Measurements from ENCODE around the gene SLC26A11.

The SLC26A11 gene

DNA sequence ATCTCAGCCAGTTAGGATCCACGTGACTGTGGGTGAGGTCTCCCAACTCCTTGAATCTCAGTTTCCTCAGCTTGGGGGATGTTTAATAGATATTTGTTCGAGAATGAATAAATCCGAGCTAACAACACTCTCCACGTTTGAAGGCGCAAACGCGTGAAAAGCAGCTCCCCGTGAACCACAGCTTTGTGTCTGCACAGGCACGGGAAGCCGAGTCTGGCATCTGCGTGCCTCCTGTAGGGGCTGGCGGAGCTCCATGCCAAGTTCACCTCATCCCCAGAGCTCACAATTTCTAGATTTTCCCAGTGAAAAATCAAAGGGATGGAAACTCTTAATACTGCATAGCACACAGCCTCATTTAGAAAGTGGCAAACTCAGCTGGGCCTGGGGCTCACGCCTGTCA lies 14.4 kb upstream of the SLC26A11 start:
- TF ChIP-seq ZFP3 (CRISPR knock-in tag; IDR thresholded peaks at IDR 0.05) (no peak), GLIS3 (CRISPR knock-in tag; IDR thresholded peaks at IDR 0.05) (no peak), OSR1 (CRISPR knock-in tag; IDR thresholded peaks at IDR 0.05) (no peak), ZFP30 (CRISPR knock-in tag; IDR thresholded peaks at IDR 0.05) (no peak), BACH2 (CRISPR knock-in tag; IDR thresholded peaks at IDR 0.05; ENCODE audit: borderline replicate concordance) (no peak), CSDC2 (CRISPR knock-in tag; IDR thresholded peaks at IDR 0.05) (no peak), TOX (CRISPR knock-in tag; IDR thresholded peaks at IDR 0.05; ENCODE audit: borderline replicate concordance) (no peak), ZC3H10 (CRISPR knock-in tag; IDR thresholded peaks at IDR 0.05) (no peak), ZNF70 (CRISPR knock-in tag; IDR thresholded peaks at IDR 0.05) (no peak)
- TF ChIP-seq, protein P1, sequence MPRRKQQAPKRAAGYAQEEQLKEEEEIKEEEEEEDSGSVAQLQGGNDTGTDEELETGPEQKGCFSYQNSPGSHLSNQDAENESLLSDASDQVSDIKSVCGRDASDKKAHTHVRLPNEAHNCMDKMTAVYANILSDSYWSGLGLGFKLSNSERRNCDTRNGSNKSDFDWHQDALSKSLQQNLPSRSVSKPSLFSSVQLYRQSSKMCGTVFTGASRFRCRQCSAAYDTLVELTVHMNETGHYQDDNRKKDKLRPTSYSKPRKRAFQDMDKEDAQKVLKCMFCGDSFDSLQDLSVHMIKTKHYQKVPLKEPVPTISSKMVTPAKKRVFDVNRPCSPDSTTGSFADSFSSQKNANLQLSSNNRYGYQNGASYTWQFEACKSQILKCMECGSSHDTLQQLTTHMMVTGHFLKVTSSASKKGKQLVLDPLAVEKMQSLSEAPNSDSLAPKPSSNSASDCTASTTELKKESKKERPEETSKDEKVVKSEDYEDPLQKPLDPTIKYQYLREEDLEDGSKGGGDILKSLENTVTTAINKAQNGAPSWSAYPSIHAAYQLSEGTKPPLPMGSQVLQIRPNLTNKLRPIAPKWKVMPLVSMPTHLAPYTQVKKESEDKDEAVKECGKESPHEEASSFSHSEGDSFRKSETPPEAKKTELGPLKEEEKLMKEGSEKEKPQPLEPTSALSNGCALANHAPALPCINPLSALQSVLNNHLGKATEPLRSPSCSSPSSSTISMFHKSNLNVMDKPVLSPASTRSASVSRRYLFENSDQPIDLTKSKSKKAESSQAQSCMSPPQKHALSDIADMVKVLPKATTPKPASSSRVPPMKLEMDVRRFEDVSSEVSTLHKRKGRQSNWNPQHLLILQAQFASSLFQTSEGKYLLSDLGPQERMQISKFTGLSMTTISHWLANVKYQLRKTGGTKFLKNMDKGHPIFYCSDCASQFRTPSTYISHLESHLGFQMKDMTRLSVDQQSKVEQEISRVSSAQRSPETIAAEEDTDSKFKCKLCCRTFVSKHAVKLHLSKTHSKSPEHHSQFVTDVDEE (CRISPR knock-in tag; IDR thresholded peaks at IDR 0.05), result no peak
- TF ChIP-seq, protein P2, sequence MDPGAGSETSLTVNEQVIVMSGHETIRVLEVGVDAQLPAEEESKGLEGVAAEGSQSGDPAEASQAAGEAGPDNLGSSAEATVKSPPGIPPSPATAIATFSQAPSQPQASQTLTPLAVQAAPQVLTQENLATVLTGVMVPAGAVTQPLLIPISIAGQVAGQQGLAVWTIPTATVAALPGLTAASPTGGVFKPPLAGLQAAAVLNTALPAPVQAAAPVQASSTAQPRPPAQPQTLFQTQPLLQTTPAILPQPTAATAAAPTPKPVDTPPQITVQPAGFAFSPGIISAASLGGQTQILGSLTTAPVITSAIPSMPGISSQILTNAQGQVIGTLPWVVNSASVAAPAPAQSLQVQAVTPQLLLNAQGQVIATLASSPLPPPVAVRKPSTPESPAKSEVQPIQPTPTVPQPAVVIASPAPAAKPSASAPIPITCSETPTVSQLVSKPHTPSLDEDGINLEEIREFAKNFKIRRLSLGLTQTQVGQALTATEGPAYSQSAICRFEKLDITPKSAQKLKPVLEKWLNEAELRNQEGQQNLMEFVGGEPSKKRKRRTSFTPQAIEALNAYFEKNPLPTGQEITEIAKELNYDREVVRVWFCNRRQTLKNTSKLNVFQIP (CRISPR knock-in tag; IDR thresholded peaks at IDR 0.05; ENCODE audit: borderline replicate concordance, low read depth), result no peak
- no peak for ATAC-seq

DNA sequence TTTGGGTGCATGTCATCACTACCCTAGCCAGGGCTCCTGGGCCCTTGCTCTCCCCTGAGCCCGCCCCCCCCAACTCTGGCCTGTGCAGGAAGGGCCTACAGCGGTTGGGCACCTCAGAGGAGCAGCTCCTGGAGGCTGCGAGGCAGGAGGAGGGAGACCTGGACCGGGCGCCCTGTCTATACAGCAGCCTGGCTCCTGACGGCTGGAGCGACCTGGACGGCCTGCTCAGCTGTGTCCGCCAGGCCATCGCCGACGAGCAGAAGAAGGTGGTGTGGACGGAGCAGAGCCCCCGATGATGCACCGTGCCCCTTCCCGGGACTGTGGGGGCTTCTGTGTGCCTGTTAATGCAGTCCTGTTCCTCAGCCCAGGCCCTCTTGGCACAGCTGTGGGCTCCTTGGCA lies 12.2 kb upstream of the SLC26A11 start:
- ATAC-seq, result no peak; the same call in 1 of the 3 replicates
- no peak for TF ChIP-seq CSDC2 (CRISPR knock-in tag; IDR thresholded peaks at IDR 0.05)
- no peak for TF ChIP-seq ZNF70 (CRISPR knock-in tag; IDR thresholded peaks at IDR 0.05)
- TF ChIP-seq, protein P2 (CRISPR knock-in tag; IDR thresholded peaks at IDR 0.05; ENCODE audit: borderline replicate concordance, low read depth), result no peak
- TF ChIP-seq TCF4 (CRISPR knock-in tag; IDR thresholded peaks at IDR 0.05; ENCODE audit: borderline replicate concordance), result no peak
- TF ChIP-seq ZFP30 (CRISPR knock-in tag; IDR thresholded peaks at IDR 0.05), result no peak
- TF ChIP-seq OSR1 (CRISPR knock-in tag; IDR thresholded peaks at IDR 0.05), result no peak
- TF ChIP-seq ZC3H10 (CRISPR knock-in tag; IDR thresholded peaks at IDR 0.05), result no peak
- no peak for TF ChIP-seq ARNTL (CRISPR knock-in tag; IDR thresholded peaks at IDR 0.05; ENCODE audit: borderline replicate concordance, low read depth)

DNA sequence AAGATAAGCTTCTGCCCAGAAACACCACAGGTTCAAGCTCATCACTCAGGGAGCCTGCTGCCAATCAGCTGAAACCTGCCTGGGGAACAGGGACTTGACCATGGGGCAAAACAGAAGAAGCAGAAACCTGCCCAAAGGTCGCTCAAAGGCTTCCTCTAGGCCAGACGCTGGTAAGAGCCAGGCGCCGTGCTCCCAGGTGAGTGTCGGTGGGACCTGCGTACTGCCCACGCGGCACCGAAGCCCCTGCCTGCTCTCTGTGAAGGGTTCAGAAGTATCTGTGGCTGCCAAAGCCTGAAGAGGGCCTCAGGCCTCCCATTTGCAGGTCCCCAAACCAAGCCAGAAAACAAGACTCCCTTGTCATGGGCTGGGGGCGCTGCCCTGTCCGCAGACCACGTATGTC lies 10.5 kb upstream of the SLC26A11 start:
- ATAC-seq, result no peak

DNA sequence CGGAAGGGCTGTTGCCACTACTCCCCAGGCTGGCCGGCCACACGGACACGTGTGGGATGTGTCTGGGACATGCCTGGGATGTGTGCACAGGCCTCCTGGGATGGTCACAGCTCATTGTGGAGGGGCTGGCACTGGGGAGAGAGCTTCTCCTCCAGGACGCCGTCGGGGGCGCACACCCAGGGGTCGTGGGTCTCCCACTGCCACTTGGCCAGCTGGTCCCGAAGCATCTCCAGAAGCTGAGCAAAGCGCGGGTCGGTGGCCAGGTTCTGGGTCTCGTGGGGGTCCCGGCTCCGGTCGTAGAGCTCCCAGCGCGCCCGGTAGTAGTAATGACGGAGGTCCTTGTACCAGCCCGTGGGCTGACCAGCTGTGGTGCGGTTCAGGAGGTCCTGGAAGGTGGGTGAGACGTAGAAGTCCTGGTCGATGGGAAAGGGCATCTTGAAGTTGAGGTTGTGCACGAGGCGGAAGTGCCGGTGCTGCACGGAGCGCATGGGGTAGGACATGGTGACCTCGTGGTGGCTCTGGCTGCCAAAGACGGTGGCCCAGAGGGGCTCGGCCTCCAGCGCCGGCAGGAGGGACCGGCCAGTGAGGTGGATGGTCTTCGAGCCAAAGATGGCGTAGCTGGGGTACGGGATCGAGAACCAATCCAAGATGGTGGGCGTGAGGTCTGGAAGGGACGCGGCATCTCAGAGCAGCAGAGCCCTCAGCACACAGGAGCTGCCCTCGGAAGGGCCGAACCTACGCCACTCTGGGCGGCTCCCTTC lies 9.7 kb upstream of the SLC26A11 start:
- no peak for ATAC-seq
- TF ChIP-seq, protein P1 (CRISPR knock-in tag; IDR thresholded peaks at IDR 0.05), result no peak
- TF ChIP-seq GLIS3 (CRISPR knock-in tag; IDR thresholded peaks at IDR 0.05) (no peak), PPARA (CRISPR knock-in tag; IDR thresholded peaks at IDR 0.05; ENCODE audit: borderline replicate concordance) (no peak), TOX (CRISPR knock-in tag; IDR thresholded peaks at IDR 0.05; ENCODE audit: borderline replicate concordance) (no peak), ESRRG (CRISPR knock-in tag; IDR thresholded peaks at IDR 0.05) (no peak), ZC3H10 (CRISPR knock-in tag; IDR thresholded peaks at IDR 0.05) (no peak)
- TF ChIP-seq, protein P3, sequence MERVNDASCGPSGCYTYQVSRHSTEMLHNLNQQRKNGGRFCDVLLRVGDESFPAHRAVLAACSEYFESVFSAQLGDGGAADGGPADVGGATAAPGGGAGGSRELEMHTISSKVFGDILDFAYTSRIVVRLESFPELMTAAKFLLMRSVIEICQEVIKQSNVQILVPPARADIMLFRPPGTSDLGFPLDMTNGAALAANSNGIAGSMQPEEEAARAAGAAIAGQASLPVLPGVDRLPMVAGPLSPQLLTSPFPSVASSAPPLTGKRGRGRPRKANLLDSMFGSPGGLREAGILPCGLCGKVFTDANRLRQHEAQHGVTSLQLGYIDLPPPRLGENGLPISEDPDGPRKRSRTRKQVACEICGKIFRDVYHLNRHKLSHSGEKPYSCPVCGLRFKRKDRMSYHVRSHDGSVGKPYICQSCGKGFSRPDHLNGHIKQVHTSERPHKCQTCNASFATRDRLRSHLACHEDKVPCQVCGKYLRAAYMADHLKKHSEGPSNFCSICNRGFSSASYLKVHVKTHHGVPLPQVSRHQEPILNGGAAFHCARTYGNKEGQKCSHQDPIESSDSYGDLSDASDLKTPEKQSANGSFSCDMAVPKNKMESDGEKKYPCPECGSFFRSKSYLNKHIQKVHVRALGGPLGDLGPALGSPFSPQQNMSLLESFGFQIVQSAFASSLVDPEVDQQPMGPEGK (CRISPR knock-in tag; IDR thresholded peaks at IDR 0.05; ENCODE audit: borderline replicate concordance), result no peak

More for the DNA sequence above, 10.5 kb upstream of the SLC26A11 start:
- TF ChIP-seq, protein P2 (CRISPR knock-in tag; IDR thresholded peaks at IDR 0.05; ENCODE audit: borderline replicate concordance, low read depth), result no peak
- TF ChIP-seq, protein P4, sequence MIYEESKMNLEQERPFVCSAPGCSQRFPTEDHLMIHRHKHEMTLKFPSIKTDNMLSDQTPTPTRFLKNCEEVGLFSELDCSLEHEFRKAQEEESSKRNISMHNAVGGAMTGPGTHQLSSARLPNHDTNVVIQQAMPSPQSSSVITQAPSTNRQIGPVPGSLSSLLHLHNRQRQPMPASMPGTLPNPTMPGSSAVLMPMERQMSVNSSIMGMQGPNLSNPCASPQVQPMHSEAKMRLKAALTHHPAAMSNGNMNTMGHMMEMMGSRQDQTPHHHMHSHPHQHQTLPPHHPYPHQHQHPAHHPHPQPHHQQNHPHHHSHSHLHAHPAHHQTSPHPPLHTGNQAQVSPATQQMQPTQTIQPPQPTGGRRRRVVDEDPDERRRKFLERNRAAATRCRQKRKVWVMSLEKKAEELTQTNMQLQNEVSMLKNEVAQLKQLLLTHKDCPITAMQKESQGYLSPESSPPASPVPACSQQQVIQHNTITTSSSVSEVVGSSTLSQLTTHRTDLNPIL (CRISPR knock-in tag; IDR thresholded peaks at IDR 0.05; ENCODE audit: low read depth), result no peak
